IMR-90 (cell line): ENCODE results near the gene KDF1. TPM values are rescaled to one million over a fixed set of nuclear protein-coding genes. Genes with fewer than 3 reads are reported as not detected.

Experiments
- ATAC-seq: fragments of 200-7000 bp; cut with Tn5 transposase; 2 replicates; pipeline ENCODE4 v1.9.1; 2020; ENCODE audit warnings: low read depth, mild to moderate bottlenecking, moderate library complexity
- BruUV-seq: library from RNA; stranded (reverse); fragments of 400-500 nt; replicated peaks from 2 replicates; lab custom pipeline; 2021; lab: Mats Ljungman, UMichigan
- CTCF ChIA-PET: fragments of 300-600 bp; formaldehyde crosslinking; extraction: SDS; loops from one replicate; lab custom pipeline; 2021; ENCODE audit warnings: antibody characterized with exemption; lab: Yijun Ruan, JAX
- POLR2A ChIA-PET: fragments of 300-600 bp; sonication (Branson Sonifier 250); formaldehyde crosslinking; loops from one replicate; lab custom pipeline; 2022; ENCODE audit warnings: antibody characterized with exemption; ENCODE audit not compliant: unreplicated experiment; lab: Charles Lee
- DNase-seq: peaks from one replicate; pipeline ENCODE4 v3.0.0; 2013
- H2AFZ ChIP-seq: replicated peaks from 2 replicates; pipeline ENCODE3; 2013; ENCODE audit warnings: low read length, mild to moderate bottlenecking; ENCODE audit not compliant: poor library complexity
- H2AK5ac ChIP-seq: 2 replicates; pipeline ENCODE4 v1.6.1; 2013; ENCODE audit warnings: low read depth, low read length, inconsistent platforms
- H2AK9ac ChIP-seq: replicated peaks from 2 replicates; pipeline ENCODE3; 2013; ENCODE audit warnings: mild to moderate bottlenecking, low read depth, low read length, moderate library complexity; ENCODE audit not compliant: poor library complexity
- H2BK120ac ChIP-seq: 2 replicates; pipeline ENCODE4 v1.6.1; 2013; ENCODE audit warnings: low read depth, low read length, inconsistent platforms
- H2BK15ac ChIP-seq: 3 replicates; pipeline ENCODE4 v1.6.1; 2013; ENCODE audit warnings: low read depth, low read length, inconsistent platforms
- H2BK20ac ChIP-seq: 2 replicates; pipeline ENCODE4 v1.6.1; 2013; ENCODE audit warnings: low read depth, mild to moderate bottlenecking, inconsistent platforms, low read length, moderate library complexity
- H2BK5ac ChIP-seq: 2 replicates; pipeline ENCODE4 v1.6.1; 2013; ENCODE audit warnings: mild to moderate bottlenecking, low read depth, low read length, inconsistent platforms; ENCODE audit not compliant: poor library complexity, severe bottlenecking
- H3K14ac ChIP-seq: replicated peaks from 2 replicates; pipeline ENCODE4 v1.6.1; 2013; ENCODE audit warnings: low read depth, low read length, inconsistent platforms
- H3K18ac ChIP-seq: 2 replicates; pipeline ENCODE4 v1.6.1; 2013; ENCODE audit warnings: low read depth, low read length, control low read depth
- H3K23ac ChIP-seq: 2 replicates; pipeline ENCODE4 v1.6.1; 2013; ENCODE audit warnings: low read depth, low read length, inconsistent platforms
- H3K27ac ChIP-seq: 2 replicates; pipeline ENCODE4 v1.5.1; 2013; ENCODE audit warnings: mild to moderate bottlenecking, control low read depth, low read length; ENCODE audit not compliant: insufficient read depth
- H3K27me3 ChIP-seq: 2 replicates; pipeline ENCODE4 v1.6.1; 2013; ENCODE audit warnings: low read length; ENCODE audit not compliant: control insufficient read depth, insufficient read depth
- H3K36me3 ChIP-seq: 2 replicates; pipeline ENCODE4 v1.6.1; 2013; ENCODE audit warnings: low read length, mixed read lengths; ENCODE audit not compliant: control insufficient read depth, insufficient read depth
- H3K4ac ChIP-seq: 2 replicates; pipeline ENCODE4 v1.6.1; 2013; ENCODE audit warnings: low read depth, low read length, inconsistent platforms
- H3K4me1 ChIP-seq: 2 replicates; pipeline ENCODE4 v1.6.1; 2013; ENCODE audit warnings: low read length, mixed read lengths; ENCODE audit not compliant: control insufficient read depth, insufficient read depth
- H3K4me2 ChIP-seq: 2 replicates; pipeline ENCODE4 v1.6.1; 2013; ENCODE audit warnings: low read depth, mild to moderate bottlenecking, control low read depth, low read length, moderate library complexity
- H3K4me3 ChIP-seq: 2 replicates; pipeline ENCODE4 v1.5.1; 2013; ENCODE audit warnings: low read depth, mild to moderate bottlenecking, control low read depth, low read length, moderate library complexity; ENCODE audit not compliant: insufficient read depth
- H3K56ac ChIP-seq: 2 replicates; pipeline ENCODE4 v1.6.1; 2013; ENCODE audit warnings: low read length, inconsistent platforms; ENCODE audit not compliant: insufficient read depth; ENCODE audit errors: extremely low read depth
- H3K79me1 ChIP-seq, 2 experiments: 2 replicates each; pipeline ENCODE4 v1.6.1; 2013; ENCODE audit warnings: low read length in 2 of 2, inconsistent platforms in 1 of 2, low read depth in 1 of 2
- H3K9ac ChIP-seq: 2 replicates; pipeline ENCODE4 v1.6.1; 2013; ENCODE audit warnings: low read depth, low read length, control low read depth
- H3K9me1 ChIP-seq: 2 replicates; pipeline ENCODE4 v1.6.1; 2013; ENCODE audit warnings: low read length, inconsistent platforms; ENCODE audit not compliant: insufficient read depth
- H3K9me3 ChIP-seq: 2 replicates; pipeline ENCODE4 v1.6.1; 2013; ENCODE audit warnings: low read length; ENCODE audit not compliant: control insufficient read depth, insufficient read depth
- H4K20me1 ChIP-seq: 2 replicates; pipeline ENCODE4 v1.6.1; 2013; ENCODE audit warnings: low read length, inconsistent platforms; ENCODE audit not compliant: insufficient read depth
- H4K5ac ChIP-seq: 2 replicates; pipeline ENCODE4 v1.6.1; 2013; ENCODE audit warnings: mild to moderate bottlenecking, low read depth, low read length, control low read depth
- H4K8ac ChIP-seq, 2 experiments: 2 replicates each; pipeline ENCODE4 v1.6.1; 2013; ENCODE audit warnings: low read depth in 2 of 2, low read length in 2 of 2, control low read depth in 1 of 2, inconsistent platforms in 1 of 2
- H4K91ac ChIP-seq: 2 replicates; pipeline ENCODE4 v1.6.1; 2013; ENCODE audit warnings: low read depth, low read length, inconsistent platforms; ENCODE audit not compliant: insufficient read depth
- BHLHE40 ChIP-seq: fragments of 150-350 bp; IDR thresholded peaks from 2 replicates; pipeline ENCODE4 v1.6.1; 2016; ENCODE audit warnings: mild to moderate bottlenecking, low read depth, low read length
- CEBPB ChIP-seq: IDR thresholded peaks from 2 replicates; pipeline ENCODE4 v1.6.1; 2012; ENCODE audit warnings: low read depth, low read length, improper control_type of control experiment
- CHD1 ChIP-seq: IDR thresholded peaks from 2 replicates; pipeline ENCODE4 v1.6.1; 2012; ENCODE audit warnings: low read depth, low read length, improper control_type of control experiment
- FOS ChIP-seq: fragments of 150-350 bp; IDR thresholded peaks from 2 replicates; pipeline ENCODE4 v1.6.1; 2016; ENCODE audit warnings: low read depth, low read length
- MAZ ChIP-seq: IDR thresholded peaks from 2 replicates; pipeline ENCODE4 v1.6.1; 2012; ENCODE audit warnings: low read depth, mild to moderate bottlenecking, low read length, improper control_type of control experiment, moderate library complexity, borderline replicate concordance
- MXI1 ChIP-seq: IDR thresholded peaks from 2 replicates; pipeline ENCODE4 v1.6.1; 2012; ENCODE audit warnings: low read depth, mild to moderate bottlenecking, low read length, moderate library complexity, borderline replicate concordance
- NFE2L2 ChIP-seq: fragments of 150-350 bp; IDR thresholded peaks from 2 replicates; pipeline ENCODE4 v1.6.1; 2016; ENCODE audit warnings: low read depth, mild to moderate bottlenecking, low read length
- RCOR1 ChIP-seq: IDR thresholded peaks from 2 replicates; pipeline ENCODE4 v1.6.1; 2012; ENCODE audit warnings: mild to moderate bottlenecking, low read length, improper control_type of control experiment; ENCODE audit not compliant: insufficient replicate concordance
- SMC3 ChIP-seq: fragments of 150-350 bp; IDR thresholded peaks from 2 replicates; pipeline ENCODE4 v1.6.1; 2016; ENCODE audit warnings: low read depth, mild to moderate bottlenecking, antibody characterized with exemption, low read length, moderate library complexity
- WGBS, 2 experiments: methylation state at CpG; one replicate each; pipeline versions ENCODE4 v1.1.5 to v1.1.7; 2013; ENCODE audit warnings: missing lambda C conversion rate in 2 of 2; ENCODE audit not compliant: insufficient read length in 1 of 2; ENCODE audit errors: extremely low coverage in 2 of 2; 5-methylcytosine and 5-hydroxymethylcytosine counted together
- dilution Hi-C: fragments of 300-500 bp; cut with HindIII; formaldehyde crosslinking; loops from one replicate; pipeline ENCODE4 v1.14.3; 2018; ENCODE audit warnings: low sequenced_read_pairs; ENCODE audit not compliant: unreplicated experiment
- in situ Hi-C: fragments of 300-500 bp; cut with MboI; formaldehyde crosslinking; loops from 3 replicates; pipeline ENCODE4 v1.14.3; 2019; ENCODE audit warnings: low sequenced_read_pairs, inconsistent platforms, mixed read lengths
- intact Hi-C: fragments of 100-400 bp; cut with micrococcal nuclease; formaldehyde crosslinking; loops from 2 replicates; pipeline ENCODE4 v1.10.0; 2022
- polyA plus RNA-seq, 3 experiments: library from polyadenylated mRNA; depleted of rRNA; stranded (reverse); fragments of >200 nt; gene quantifications; 2 replicates each; pipeline ENCODE4 v1.2.3, GENCODE V29; 2012; ENCODE audit warnings: low replicate concordance in 1 of 3
- total RNA-seq: library from RNA; depleted of rRNA; stranded (reverse); fragments of >200 nt; gene quantifications from 2 replicates; pipeline ENCODE4 v1.2.3, GENCODE V29; 2012
- TF ChIP-seq, protein P1 (sequence below): fragments of 150-350 bp; IDR thresholded peaks from 2 replicates; pipeline ENCODE4 v1.6.1; 2016; ENCODE audit warnings: low read depth, mild to moderate bottlenecking, low read length, moderate library complexity, borderline replicate concordance
- TF ChIP-seq, protein P2 (sequence below): fragments of 150-350 bp; IDR thresholded peaks from 2 replicates; pipeline ENCODE4 v1.6.1; 2017; ENCODE audit warnings: mild to moderate bottlenecking, antibody characterized with exemption, low read length, low read depth
- TF ChIP-seq, protein P3 (sequence below): conservative IDR thresholded peaks from 2 replicates; pipeline ENCODE4 v1.5.1; 2012; ENCODE audit warnings: mild to moderate bottlenecking, low read depth, low read length, improper control_type of control experiment

The KDF1 gene
- total and polyA plus RNA-seq, 2 of the 4 experiments (the other 2 are of a cell fraction): not detected

DNA sequence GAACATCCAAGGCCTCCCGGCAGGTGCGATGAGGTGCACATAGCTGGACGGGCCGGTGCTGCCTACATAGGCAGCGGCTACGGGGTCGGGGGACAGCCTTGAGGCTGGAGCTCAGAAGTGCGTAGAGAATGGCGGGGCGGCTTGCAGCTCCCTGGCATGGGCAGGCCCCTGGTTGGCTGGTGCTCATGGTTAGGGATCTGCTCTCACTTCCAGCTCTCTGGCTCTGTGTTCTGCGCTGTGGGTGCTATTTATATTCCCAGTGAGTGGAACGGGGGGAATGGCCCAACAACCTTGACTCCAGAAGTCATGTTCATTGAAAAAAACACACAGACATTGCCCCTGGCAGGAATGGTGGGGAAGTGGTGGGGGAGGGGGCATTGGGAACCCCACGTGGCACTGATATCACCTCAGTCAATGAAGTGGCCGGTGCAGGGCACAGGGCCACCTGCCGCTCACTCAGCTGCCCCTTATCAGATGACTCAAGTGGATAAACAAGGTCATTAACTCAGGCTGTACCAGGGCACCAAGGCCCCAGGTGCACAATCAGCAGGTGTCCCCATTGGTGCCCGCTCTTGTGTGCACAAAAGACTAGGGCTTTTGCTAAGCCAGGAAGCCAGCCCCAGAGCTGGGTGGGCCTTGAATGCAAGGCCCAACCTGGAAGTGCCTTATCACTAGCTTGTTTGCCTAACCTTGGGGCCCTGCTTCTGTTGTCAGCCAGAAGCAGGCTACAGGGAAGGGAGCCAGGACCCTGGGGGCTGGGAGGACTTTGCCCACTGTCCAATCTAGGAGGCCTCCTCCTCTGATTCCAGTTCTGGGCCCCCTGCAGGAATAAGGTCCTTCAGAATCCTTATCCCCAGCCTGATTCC lies 46.3 kb downstream of the KDF1 start, which contains the start of gene NR0B2 (continued):
- no peak for TF ChIP-seq FOS

DNA sequence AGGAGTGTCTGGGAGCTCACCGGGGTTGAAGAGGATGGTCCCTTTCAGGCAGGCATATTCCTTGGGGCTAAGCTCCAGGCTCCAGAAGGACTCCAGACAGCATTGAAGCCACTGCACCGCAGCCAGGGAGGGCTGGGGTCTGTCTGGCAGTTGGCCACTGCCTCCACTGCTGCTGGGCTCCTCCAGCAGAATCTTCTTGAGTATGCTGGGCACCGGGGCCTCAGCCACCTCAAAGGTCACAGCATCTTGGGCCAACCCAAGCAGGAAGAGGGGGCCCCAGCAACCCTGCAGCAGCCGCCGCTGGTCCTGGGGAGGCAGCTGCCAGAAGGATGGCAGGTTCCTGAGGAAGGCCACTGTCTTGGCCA lies 46.9 kb downstream of the KDF1 start:
- H3K14ac ChIP-seq: no peak overlapping the region
- BruUV-seq: no TSS peak
- H3K9ac ChIP-seq: no peak overlapping the region
- no peak overlapping the region for H2AFZ ChIP-seq
- H4K91ac ChIP-seq: no peak overlapping the region
- no peak for ATAC-seq
- WGBS, 2 experiments: 77% methylated on average over 4 of the region's 5 CpGs; no CpG with 5 or more reads in 1 of the 2 experiments
- no peak overlapping the region for H4K8ac ChIP-seq
- no peak overlapping the region for H2BK120ac ChIP-seq
- H3K9me1 ChIP-seq: no peaks in the 10 kb centered on the region
- no peaks in the 10 kb centered on the region for H3K9me3 ChIP-seq
- H2BK20ac ChIP-seq: no peak overlapping the region
- H3K4me2 ChIP-seq: no peak overlapping the region
- H2BK15ac ChIP-seq: no peak overlapping the region
- no peak overlapping the region for H2BK5ac ChIP-seq
- H3K4me1 ChIP-seq: no peaks in the 10 kb centered on the region
- H3K4ac ChIP-seq: no peak overlapping the region
- no peak overlapping the region for H3K4me3 ChIP-seq
- no peaks in the 10 kb centered on the region for H3K79me1 ChIP-seq
- no peak overlapping the region for H3K23ac ChIP-seq
- H4K5ac ChIP-seq: no peak overlapping the region
- intact Hi-C loops: no loop called here
- ChIA-PET CTCF (no interaction called here), POLR2A (no interaction called here)
- no peak overlapping the region for H3K18ac ChIP-seq
- peaks cover 20% of the 10 kb centered on the region for H3K27me3 ChIP-seq
- H2AK9ac ChIP-seq: no peak overlapping the region
- dilution Hi-C loops: no loop called here
- no peak for DNase-seq
- no peak overlapping the region for H2AK5ac ChIP-seq
- in situ Hi-C loops: no loop called here
- no peak overlapping the region for H3K27ac ChIP-seq
- H3K56ac ChIP-seq: no peak overlapping the region
- no peaks in the 10 kb centered on the region for H4K20me1 ChIP-seq
- no peaks in the 10 kb centered on the region for H3K36me3 ChIP-seq
- TF ChIP-seq CHD1 (no peak), SMC3 (no peak), MAZ (no peak), RCOR1 (no peak), NFE2L2 (no peak), BHLHE40 (no peak), MXI1 (no peak), CEBPB (no peak)
- TF ChIP-seq, protein P1, sequence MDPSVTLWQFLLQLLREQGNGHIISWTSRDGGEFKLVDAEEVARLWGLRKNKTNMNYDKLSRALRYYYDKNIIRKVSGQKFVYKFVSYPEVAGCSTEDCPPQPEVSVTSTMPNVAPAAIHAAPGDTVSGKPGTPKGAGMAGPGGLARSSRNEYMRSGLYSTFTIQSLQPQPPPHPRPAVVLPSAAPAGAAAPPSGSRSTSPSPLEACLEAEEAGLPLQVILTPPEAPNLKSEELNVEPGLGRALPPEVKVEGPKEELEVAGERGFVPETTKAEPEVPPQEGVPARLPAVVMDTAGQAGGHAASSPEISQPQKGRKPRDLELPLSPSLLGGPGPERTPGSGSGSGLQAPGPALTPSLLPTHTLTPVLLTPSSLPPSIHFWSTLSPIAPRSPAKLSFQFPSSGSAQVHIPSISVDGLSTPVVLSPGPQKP: no peak
- TF ChIP-seq, protein P2, sequence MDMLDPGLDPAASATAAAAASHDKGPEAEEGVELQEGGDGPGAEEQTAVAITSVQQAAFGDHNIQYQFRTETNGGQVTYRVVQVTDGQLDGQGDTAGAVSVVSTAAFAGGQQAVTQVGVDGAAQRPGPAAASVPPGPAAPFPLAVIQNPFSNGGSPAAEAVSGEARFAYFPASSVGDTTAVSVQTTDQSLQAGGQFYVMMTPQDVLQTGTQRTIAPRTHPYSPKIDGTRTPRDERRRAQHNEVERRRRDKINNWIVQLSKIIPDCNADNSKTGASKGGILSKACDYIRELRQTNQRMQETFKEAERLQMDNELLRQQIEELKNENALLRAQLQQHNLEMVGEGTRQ: no peak
- TF ChIP-seq, protein P3, sequence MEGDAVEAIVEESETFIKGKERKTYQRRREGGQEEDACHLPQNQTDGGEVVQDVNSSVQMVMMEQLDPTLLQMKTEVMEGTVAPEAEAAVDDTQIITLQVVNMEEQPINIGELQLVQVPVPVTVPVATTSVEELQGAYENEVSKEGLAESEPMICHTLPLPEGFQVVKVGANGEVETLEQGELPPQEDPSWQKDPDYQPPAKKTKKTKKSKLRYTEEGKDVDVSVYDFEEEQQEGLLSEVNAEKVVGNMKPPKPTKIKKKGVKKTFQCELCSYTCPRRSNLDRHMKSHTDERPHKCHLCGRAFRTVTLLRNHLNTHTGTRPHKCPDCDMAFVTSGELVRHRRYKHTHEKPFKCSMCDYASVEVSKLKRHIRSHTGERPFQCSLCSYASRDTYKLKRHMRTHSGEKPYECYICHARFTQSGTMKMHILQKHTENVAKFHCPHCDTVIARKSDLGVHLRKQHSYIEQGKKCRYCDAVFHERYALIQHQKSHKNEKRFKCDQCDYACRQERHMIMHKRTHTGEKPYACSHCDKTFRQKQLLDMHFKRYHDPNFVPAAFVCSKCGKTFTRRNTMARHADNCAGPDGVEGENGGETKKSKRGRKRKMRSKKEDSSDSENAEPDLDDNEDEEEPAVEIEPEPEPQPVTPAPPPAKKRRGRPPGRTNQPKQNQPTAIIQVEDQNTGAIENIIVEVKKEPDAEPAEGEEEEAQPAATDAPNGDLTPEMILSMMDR: no peak
